CD4-positive, alpha-beta T cell treated with Interleukin-2 at 100 ng/mL for 4 hours (primary cell): ENCODE data around the gene GPC4.
"Not testable (repeated sequence)": the region's sequence is repeated elsewhere in the genome, so short reads cannot be mapped to it uniquely, and the experiment has no call there.

Experiments
- DNase-seq: peaks from one replicate; pipeline ENCODE4 v3.0.0-alpha.2; 2020; ENCODE audit warnings: low spot score

GPC4 gene

GRCh38 chrX:133365871-133366611 lies 49.2 kb downstream of the GPC4 start:
- DNase-seq = no peak

DNA sequence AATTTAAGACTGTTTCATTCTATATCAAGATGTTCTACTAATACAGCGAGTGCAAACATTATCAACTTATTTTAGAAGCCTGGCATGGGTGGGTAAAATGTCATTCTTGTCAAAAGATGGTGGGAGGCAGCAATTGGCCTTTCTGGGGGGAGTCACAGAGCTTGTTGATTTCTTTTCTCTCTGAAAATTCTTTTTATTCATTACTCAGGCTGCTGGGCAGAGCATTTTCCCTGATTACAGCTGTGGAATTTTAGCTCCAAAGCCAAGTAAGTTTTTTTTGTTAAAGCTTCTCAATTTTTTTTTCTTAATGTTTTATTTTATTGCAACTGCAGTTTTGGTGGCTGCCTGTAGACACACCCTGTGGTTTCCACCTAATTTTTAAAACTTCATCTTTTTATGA lies 50.4 kb downstream of the GPC4 start:
- DNase-seq = no peak

GRCh38 chrX:133364196-133364595 lies 51.1 kb downstream of the GPC4 start:
- no peak for DNase-seq

- DNase-seq = no peak
Measured at GRCh38 chrX:133362538-133362937, 52.8 kb downstream of the GPC4 start.

DNA sequence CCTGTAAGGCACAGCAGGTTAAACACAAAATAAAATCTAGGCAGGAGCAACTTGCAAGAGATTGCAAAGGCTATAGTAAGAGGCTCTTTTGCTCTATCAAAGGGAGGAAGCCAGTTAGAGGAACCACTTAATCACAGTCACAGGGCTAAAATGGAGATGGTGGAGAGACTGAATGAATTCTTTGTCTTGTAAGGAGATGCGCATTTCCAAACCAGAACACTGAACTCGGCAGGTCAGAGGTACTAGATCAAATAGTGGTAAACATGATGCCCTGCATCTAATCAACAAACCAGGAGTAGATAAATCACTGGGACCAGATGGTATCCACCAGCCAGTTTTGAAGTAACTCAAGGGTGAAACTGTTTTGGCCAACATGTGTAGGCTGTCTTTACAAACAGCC lies 55.8 kb downstream of the GPC4 start:
- DNase-seq = no peak

DNA sequence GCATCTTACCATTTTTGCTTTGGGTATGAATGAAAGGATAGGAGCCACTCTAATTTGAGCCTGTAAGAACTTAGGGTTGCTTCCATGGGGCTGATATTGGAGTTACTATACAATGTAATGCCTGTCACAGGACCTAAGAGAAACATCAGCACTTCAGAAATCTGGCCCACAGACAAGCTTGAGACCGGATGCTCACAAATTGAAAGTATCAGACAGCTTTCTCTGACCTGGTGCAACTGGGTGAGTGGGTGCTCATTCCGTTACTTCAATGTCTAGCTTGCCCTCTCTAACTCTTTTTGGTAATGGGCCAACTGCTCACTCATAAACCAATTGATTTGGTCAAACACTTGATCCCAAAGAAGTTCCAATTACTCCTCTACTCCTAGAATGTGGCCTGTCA lies 62.1 kb downstream of the GPC4 start:
- no peak for DNase-seq

DNA sequence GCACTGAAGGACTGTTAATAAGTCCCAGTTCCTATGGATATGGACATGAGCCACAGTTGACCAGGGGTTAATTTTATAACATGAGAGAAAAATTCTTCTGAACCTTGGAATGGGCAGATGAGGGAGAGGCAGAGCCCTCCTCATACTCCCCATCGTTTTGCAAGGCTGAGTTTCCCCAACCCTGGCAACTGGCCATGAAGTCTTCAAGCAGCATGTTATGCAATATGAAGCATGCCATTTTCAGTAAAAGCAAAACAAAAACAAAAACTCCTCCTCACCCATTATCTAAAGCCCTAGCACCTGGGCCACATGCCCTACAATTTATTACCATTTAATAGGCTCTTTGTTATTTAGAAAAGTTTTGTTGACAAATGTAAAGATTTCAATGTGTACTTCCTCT lies 64.5 kb downstream of the GPC4 start:
- no peak for DNase-seq

DNA sequence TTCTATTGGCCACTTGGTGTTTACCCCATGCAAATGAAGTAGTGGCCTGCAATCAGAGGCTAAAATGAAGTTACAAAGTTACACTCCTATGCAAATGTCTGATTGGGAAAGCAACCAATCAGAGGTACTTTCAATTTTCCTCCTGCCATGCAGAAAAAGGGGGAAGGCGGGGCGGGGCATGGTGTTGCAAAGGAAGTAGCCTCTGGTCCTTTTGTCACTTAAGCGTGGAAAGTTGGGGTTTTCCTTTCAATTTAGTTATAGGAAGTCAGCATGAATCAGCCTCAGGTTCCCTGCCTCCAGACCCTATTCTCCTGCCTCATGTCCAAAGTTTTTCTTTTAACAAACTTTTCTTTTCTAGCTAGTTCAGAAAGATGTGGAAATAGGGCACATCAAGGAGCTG lies 69.3 kb downstream of the GPC4 start:
- no peak for DNase-seq

DNA sequence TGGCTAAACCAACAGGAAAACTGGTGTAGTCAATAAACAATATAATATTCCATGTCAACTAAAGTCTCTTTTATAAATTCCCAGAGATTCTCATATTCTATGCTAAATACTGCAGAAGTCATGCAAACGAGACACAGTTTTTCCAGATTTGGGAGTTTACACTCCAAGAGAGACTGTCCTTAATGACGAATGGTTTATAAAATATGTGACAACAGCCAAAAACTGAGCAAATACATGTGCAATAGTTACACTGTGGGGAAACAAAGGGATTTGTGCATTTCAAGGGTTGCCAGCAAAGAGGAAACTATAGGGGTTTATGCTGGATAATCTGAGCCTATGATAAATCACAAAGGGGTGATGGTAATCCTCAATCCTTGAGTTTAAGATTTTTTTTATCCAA lies 75.7 kb downstream of the GPC4 start:
- DNase-seq = no peak

DNA sequence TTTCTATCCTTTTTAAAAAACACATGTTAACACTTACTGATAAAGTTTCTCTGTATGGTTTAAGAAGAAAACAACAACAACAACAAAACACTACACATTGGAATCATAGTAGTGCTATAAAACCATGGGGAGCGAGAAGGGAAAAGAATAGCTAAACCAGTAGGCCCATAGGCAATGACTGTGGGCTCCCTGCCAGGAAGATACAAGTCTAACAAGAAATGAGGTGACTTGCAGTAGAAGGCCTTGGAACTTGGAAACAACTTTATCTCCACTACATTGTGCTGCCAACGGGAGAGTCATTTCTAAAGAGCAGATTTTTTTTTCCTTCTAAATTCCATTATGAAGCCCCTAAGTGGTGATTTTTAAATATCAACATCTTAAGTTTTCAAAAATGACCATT lies 78.0 kb downstream of the GPC4 start:
- DNase-seq = no peak

GRCh38 chrX:133335027-133335426 lies 80.3 kb downstream of the GPC4 start:
- DNase-seq = no peak

DNA sequence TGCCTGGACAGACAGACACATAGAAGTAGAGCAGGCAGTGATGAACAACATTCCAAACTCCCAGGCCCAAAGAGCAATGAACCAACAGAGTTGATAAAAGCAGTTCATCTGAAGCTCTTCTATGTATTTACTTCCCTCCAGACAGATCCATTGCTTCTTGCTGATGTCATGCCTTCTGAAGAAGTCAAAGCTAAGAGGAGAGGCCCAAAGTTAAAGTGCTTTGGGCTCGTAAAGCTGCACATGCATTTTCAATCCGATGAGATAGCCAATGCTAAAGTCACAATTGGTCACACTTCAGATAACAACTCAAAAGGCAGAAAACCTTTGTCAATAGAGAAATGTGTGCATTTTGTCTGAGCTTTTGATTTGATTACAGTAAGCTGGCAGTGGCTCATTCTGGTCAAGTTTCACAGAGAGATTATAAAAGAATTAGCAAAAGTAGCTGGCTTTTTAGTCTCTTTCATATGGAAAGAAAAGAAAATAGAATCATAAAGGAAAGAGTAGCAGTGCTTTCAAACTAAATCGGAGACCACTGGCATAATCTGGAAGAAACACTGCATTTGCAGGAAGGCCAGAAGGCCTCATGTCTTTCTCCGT lies 82.0 kb downstream of the GPC4 start:
- DNase-seq = no peak

DNA sequence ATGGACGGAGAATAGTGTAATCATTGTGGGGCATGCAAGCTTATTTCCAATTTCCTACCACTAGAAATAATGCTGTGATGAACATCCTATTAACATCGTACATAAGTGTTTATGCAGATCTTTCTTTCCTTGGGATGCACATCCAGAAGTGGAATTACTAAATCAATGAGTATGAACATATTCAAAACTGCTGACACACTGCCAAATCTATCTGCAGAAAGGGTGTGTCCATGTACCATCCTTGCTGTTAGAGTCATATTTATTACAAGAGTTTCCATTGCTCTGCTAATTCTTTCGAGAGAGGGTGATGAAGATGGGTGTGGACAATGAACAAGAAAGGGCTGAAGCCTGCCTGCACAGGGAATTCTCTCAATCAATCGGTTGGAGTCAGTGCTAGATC lies 82.6 kb downstream of the GPC4 start:
- no peak for DNase-seq

GRCh38 chrX:133330956-133331355 lies 84.3 kb downstream of the GPC4 start:
- no peak for DNase-seq

- no peak for DNase-seq
Measured at GRCh38 chrX:133325422-133325821, 89.9 kb downstream of the GPC4 start.

GRCh38 chrX:133323431-133323830 lies 91.9 kb downstream of the GPC4 start:
- no peak for DNase-seq

DNA sequence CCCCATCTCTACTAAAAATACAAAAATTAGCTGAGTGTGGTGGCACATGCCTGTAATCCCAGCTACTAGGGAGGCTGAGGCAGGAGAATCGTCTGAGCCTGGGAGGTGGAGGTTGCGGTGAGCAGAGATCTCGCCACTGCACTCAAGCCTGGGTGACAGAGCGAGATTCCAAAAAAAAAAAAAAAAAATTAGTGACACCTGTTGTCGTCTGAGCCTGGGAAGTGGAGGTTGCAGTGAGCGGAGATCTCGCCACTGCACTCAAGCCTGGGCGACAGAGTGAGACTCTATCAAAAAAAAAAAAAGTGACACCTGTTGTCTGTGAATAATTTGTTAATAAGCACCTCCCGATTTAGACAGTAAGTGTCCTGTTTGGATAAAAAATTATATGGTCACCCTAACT lies 93.0 kb downstream of the GPC4 start:
- not testable (repeated sequence) for DNase-seq

DNA sequence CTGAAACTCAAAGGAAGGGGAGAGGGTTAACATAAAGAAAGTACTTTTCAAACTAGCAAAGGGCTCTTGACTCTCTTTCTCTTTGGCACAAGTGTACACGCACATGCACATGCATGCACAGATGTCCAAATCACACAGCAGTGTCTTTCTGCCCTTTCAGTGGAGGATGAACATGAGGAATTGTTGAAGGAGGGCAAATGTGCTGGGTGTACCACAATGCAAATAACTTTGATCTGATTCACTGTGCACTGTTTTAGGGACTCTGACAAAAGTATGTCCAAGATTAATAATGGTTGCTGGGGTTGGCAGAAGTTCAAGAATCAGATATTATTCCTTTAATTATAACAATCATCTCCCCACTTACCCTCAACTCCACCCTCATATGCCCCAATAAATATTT lies 93.8 kb downstream of the GPC4 start:
- DNase-seq = no peak

- no peak for DNase-seq
Measured at GRCh38 chrX:133314281-133314680, 101.0 kb downstream of the GPC4 start.

DNA sequence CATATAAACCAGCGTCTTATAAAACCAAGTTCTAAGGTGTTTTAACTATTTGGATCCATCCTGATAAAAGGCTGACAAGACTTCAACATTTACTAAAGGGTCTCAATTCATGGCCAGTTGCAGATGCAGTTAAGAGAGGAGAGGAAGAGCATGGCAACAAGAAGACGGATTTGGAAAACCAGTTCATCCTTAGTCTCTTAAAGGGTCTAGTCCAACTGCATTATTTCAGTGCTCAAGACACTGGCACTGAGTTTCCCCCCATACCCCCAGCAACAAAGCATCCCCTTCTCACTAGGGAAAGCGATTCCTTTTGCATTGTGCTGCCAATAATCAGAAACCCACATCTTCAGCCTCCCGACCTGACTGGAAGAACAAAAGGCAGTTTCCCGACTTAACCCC lies 106.8 kb downstream of the GPC4 start:
- no peak for DNase-seq

GRCh38 chrX:133307637-133308498 lies 107.4 kb downstream of the GPC4 start:
- DNase-seq = no peak

- no peak for DNase-seq
Measured at GRCh38 chrX:133307094-133307493, 108.2 kb downstream of the GPC4 start.

DNA sequence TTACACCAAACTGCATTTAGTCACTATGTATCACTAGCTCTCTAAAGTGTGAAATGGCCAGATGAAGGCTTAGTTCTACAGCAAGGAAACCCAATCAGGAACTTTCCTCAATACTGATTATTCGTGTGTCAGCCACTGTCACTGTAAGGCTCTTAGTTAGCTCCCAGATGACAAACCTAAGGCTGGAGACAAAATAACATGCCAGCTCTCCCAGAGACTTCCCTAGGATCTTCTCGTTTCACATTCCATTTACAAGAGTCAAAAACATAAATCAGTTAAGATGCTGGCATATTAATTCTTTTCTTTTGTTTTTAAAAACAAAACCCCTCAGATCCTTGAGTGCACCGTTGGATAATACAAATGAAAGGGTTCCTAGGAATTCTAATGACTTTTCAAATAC lies 109.0 kb downstream of the GPC4 start:
- no peak for DNase-seq
